Fibroblast of pulmonary artery (primary cell): ENCODE data around the gene PLXDC2.

Experiments
- DNase-seq: peaks from one replicate; pipeline ENCODE4 v3.0.0-alpha.2; 2010; ENCODE audit warnings: low read depth
- H3K4me3 ChIP-seq: replicated peaks from 2 replicates; pipeline ENCODE4 v1.5.1; 2011; ENCODE audit warnings: low read depth, mild to moderate bottlenecking, control low read depth, low read length, moderate library complexity
- CTCF ChIP-seq: IDR thresholded peaks from 2 replicates; pipeline ENCODE4 v1.5.1; 2011; ENCODE audit warnings: mild to moderate bottlenecking, control low read depth, low read length, inconsistent platforms; ENCODE audit errors: missing control alignments

The PLXDC2 gene

GRCh38 chr10:20156511-20156910 lies 340.3 kb downstream of the PLXDC2 start:
- no peak for DNase-seq
- TF ChIP-seq CTCF: no peak
- H3K4me3 ChIP-seq: no peak overlapping the region

- TF ChIP-seq CTCF: no peak
- H3K4me3 ChIP-seq: no peak overlapping the region
- peak; percentile 3 for DNase-seq
Measured at GRCh38 chr10:20157314-20157713, 341.1 kb downstream of the PLXDC2 start.

GRCh38 chr10:20158086-20158485 lies 341.9 kb downstream of the PLXDC2 start:
- H3K4me3 ChIP-seq: no peak overlapping the region
- no peak for TF ChIP-seq CTCF
- no peak for DNase-seq

GRCh38 chr10:20162123-20162522 lies 345.9 kb downstream of the PLXDC2 start:
- TF ChIP-seq CTCF: no peak
- no peak for DNase-seq
- H3K4me3 ChIP-seq: no peak overlapping the region

- no peak overlapping the region for H3K4me3 ChIP-seq
- no peak for TF ChIP-seq CTCF
- no peak for DNase-seq
Measured at GRCh38 chr10:20166096-20166675, 350.0 kb downstream of the PLXDC2 start.

GRCh38 chr10:20170661-20171060 lies 354.4 kb downstream of the PLXDC2 start:
- no peak for DNase-seq
- no peak overlapping the region for H3K4me3 ChIP-seq
- no peak for TF ChIP-seq CTCF

GRCh38 chr10:20173046-20173445 lies 356.8 kb downstream of the PLXDC2 start:
- no peak for DNase-seq
- no peak for TF ChIP-seq CTCF
- H3K4me3 ChIP-seq: no peak overlapping the region
